HCT116 (cell line): ENCODE measurements around the gene DMD. TPM values are rescaled to one million over a fixed set of nuclear protein-coding genes. Genes with fewer than 3 reads are reported as not detected.

Experiments used
- ATAC-seq: fragments of 200-7000 bp; cut with Tn5 transposase; 2 replicates; pipeline ENCODE4 v1.9.1; 2020; ENCODE audit warnings: mild to moderate bottlenecking, moderate library complexity
- BruUV-seq: library from RNA; stranded (reverse); fragments of 400-500 nt; replicated peaks from 2 replicates; lab custom pipeline; 2021; lab: Mats Ljungman, UMichigan
- CTCF ChIA-PET: fragments of 300-600 bp; sonication (Branson Sonifier 250); formaldehyde crosslinking; loops from one replicate; lab custom pipeline; 2021; ENCODE audit warnings: antibody characterized with exemption; lab: Charles Lee
- POLR2A ChIA-PET: fragments of 300-600, 350-600 bp; sonication (Branson Sonifier 250); formaldehyde crosslinking; loops from one replicate; lab custom pipeline; 2021; ENCODE audit warnings: antibody characterized with exemption; lab: Charles Lee
- RAD21 ChIA-PET, 2 experiments: fragments of 300-600 bp; sonication (Branson Sonifier 250); formaldehyde crosslinking; loops; one replicate each; lab custom pipeline; 2023; ENCODE audit warnings: low total read pairs in 2 of 2; ENCODE audit not compliant: uncharacterized antibody in 2 of 2, unreplicated experiment in 2 of 2, low non-redundant PET in 1 of 2; lab: Charles Lee
- DNase-seq: peaks from one replicate; pipeline ENCODE4 v3.0.0-alpha.2; 2010; ENCODE audit warnings: low read depth, low spot score
- H2AFZ ChIP-seq: fragments of 200-600 bp; shearing (Covaris generic), sonication (generic); 2 replicates; pipeline ENCODE4 v1.6.1; 2017; ENCODE audit warnings: low read depth, mixed run types, mixed read lengths, antibody characterized with exemption, low read length; ENCODE audit not compliant: poor library complexity, severe bottlenecking
- H3K27ac ChIP-seq: 2 replicates; pipeline ENCODE4 v1.5.1; 2012; ENCODE audit warnings: low read depth, low read length
- H3K27me3 ChIP-seq: fragments of 200-600 bp; sonication (generic); 2 replicates; pipeline ENCODE4 v1.6.1; 2016; ENCODE audit warnings: mixed run types, low read length, mixed read lengths; ENCODE audit not compliant: insufficient read depth
- H3K36me3 ChIP-seq, 2 experiments: fragments of 200-500 bp in 1 of 2; fragments of 200-600 bp in 1 of 2; sonication (Bioruptor generic) in 1 of 2; sonication (generic) in 1 of 2; 2 replicates each; pipeline versions ENCODE4 v1.5.1 to v1.6.1; 2014 to 2016; ENCODE audit warnings: low read length in 2 of 2, inconsistent platforms in 1 of 2, mixed read lengths in 1 of 2, mixed run types in 1 of 2; ENCODE audit not compliant: insufficient read depth in 2 of 2, control insufficient read depth in 1 of 2
- H3K4me1 ChIP-seq, 2 experiments: fragments of 200-600 bp in 1 of 2; sonication (generic) in 1 of 2; 2 replicates each; pipeline versions ENCODE4 v1.5.1 to v1.6.1; 2012 to 2017; ENCODE audit warnings: low read length in 2 of 2, inconsistent platforms in 1 of 2, mild to moderate bottlenecking in 1 of 2, mixed read lengths in 1 of 2, mixed run types in 1 of 2, moderate library complexity in 1 of 2; ENCODE audit not compliant: insufficient read depth in 2 of 2, control insufficient read depth in 1 of 2
- H3K4me2 ChIP-seq: fragments of 200-600 bp; sonication (generic); 2 replicates; pipeline ENCODE4 v1.6.1; 2017; ENCODE audit warnings: mixed run types, low read length, mixed read lengths
- H3K4me3 ChIP-seq, 2 experiments: fragments of 200-600 bp in 1 of 2; sonication (generic) in 1 of 2; replicated peaks in 1 of 2; 2 replicates each; pipeline ENCODE4 v1.5.1; 2011 to 2016; ENCODE audit warnings: low read length in 2 of 2, control low read depth in 1 of 2, low read depth in 1 of 2, mild to moderate bottlenecking in 1 of 2, mixed read lengths in 1 of 2, mixed run types in 1 of 2
- H3K79me2 ChIP-seq: fragments of 200-600 bp; sonication (generic); 2 replicates; pipeline ENCODE4 v1.6.1; 2017; ENCODE audit warnings: mild to moderate bottlenecking, mixed run types, low read length, moderate library complexity, mixed read lengths; ENCODE audit not compliant: insufficient read depth
- H3K9ac ChIP-seq: fragments of 200-600 bp; sonication (generic); 2 replicates; pipeline ENCODE4 v1.6.1; 2016; ENCODE audit warnings: low read length, mixed read lengths
- H3K9me2 ChIP-seq: fragments of 200-600 bp; sonication (generic), shearing (Covaris generic); 2 replicates; pipeline ENCODE4 v1.6.1; 2017; ENCODE audit warnings: mixed run types, mild to moderate bottlenecking, moderate library complexity; ENCODE audit not compliant: insufficient read depth
- H3K9me3 ChIP-seq, 2 experiments: fragments of 200-500 bp in 1 of 2; fragments of 200-600 bp in 1 of 2; sonication (Bioruptor generic) in 1 of 2; sonication (generic) in 1 of 2; 2 replicates each; pipeline ENCODE4 v1.6.1; 2014 to 2017; ENCODE audit warnings: low read length in 2 of 2, mixed read lengths in 2 of 2, inconsistent platforms in 1 of 2, low read depth in 1 of 2, mild to moderate bottlenecking in 1 of 2, mixed run types in 1 of 2, moderate library complexity in 1 of 2; ENCODE audit not compliant: control insufficient read depth in 1 of 2, insufficient read depth in 1 of 2
- H4K20me1 ChIP-seq: fragments of 200-600 bp; sonication (generic), shearing (Covaris generic); 2 replicates; pipeline ENCODE4 v1.6.1; 2017; ENCODE audit warnings: mixed run types, mild to moderate bottlenecking, moderate library complexity; ENCODE audit not compliant: insufficient read depth
- ATF3 ChIP-seq: IDR thresholded peaks from 2 replicates; pipeline ENCODE4 v1.6.1; 2012
- CBX3 ChIP-seq: IDR thresholded peaks from 2 replicates; pipeline ENCODE4 v1.6.1; 2012; ENCODE audit warnings: low read depth
- CEBPB ChIP-seq: IDR thresholded peaks from 2 replicates; pipeline ENCODE4 v1.6.1; 2012; ENCODE audit warnings: low read depth
- EGR1 ChIP-seq: IDR thresholded peaks from 2 replicates; pipeline ENCODE4 v1.6.1; 2012; ENCODE audit warnings: low read depth
- ELF1 ChIP-seq: IDR thresholded peaks from 2 replicates; pipeline ENCODE4 v1.6.1; 2012; ENCODE audit warnings: low read depth, borderline replicate concordance
- EZH2 ChIP-seq: fragments of 200-600 bp; sonication (generic); IDR thresholded peaks from 2 replicates; pipeline ENCODE4 v1.6.1; 2017; ENCODE audit warnings: antibody characterized with exemption, mixed run types
- EZH2phosphoT487 ChIP-seq: fragments of 200-600 bp; IDR thresholded peaks from 2 replicates; pipeline ENCODE4 v1.6.1; 2018; ENCODE audit warnings: antibody characterized with exemption, borderline replicate concordance
- FOSL1 ChIP-seq: IDR thresholded peaks from 2 replicates; pipeline ENCODE4 v1.6.1; 2012; ENCODE audit warnings: low read depth
- JUND ChIP-seq: IDR thresholded peaks from 2 replicates; pipeline ENCODE4 v1.6.1; 2012
- POLR2A ChIP-seq: IDR thresholded peaks from 2 replicates; pipeline ENCODE4 v1.7.0; 2011; ENCODE audit warnings: borderline replicate concordance; ENCODE audit not compliant: insufficient read depth, insufficient read length; ENCODE audit errors: extremely low read depth
- POLR2AphosphoS5 ChIP-seq: IDR thresholded peaks from 2 replicates; pipeline ENCODE4 v1.6.1; 2011; ENCODE audit warnings: mild to moderate bottlenecking, low read depth, low read length, moderate library complexity
- RAD21 ChIP-seq: IDR thresholded peaks from 2 replicates; pipeline ENCODE4 v1.6.1; 2012; ENCODE audit warnings: low read depth, mild to moderate bottlenecking
- REST ChIP-seq: IDR thresholded peaks from 2 replicates; pipeline ENCODE4 v1.6.1; 2012; ENCODE audit warnings: low read depth
- SRF ChIP-seq: IDR thresholded peaks from 2 replicates; pipeline ENCODE4 v1.6.1; 2012; ENCODE audit warnings: low read depth
- TCF7L2 ChIP-seq: IDR thresholded peaks from 2 replicates; pipeline ENCODE4 v1.7.0; 2011; ENCODE audit warnings: borderline replicate concordance, inconsistent platforms; ENCODE audit not compliant: insufficient read depth, insufficient read length; ENCODE audit errors: extremely low read depth
- YY1 ChIP-seq: IDR thresholded peaks from 2 replicates; pipeline ENCODE4 v1.6.1; 2011; ENCODE audit warnings: low read length, low read depth, moderate library complexity, mild to moderate bottlenecking; ENCODE audit not compliant: insufficient replicate concordance; ENCODE audit errors: extremely low read depth
- ZBTB33 ChIP-seq: IDR thresholded peaks from 2 replicates; pipeline ENCODE4 v1.6.1; 2011; ENCODE audit warnings: mild to moderate bottlenecking, low read length, moderate library complexity; ENCODE audit not compliant: insufficient replicate concordance; ENCODE audit errors: extremely low read depth
- ZFX ChIP-seq: fragments of 450-650 bp; IDR thresholded peaks from 2 replicates; pipeline ENCODE4 v1.6.1; 2017
- ZNF274 ChIP-seq: fragments of 200-500 bp; sonication (Bioruptor generic); IDR thresholded peaks from 2 replicates; pipeline ENCODE4 v1.6.1; 2014; ENCODE audit warnings: mild to moderate bottlenecking, low read depth, low read length, inconsistent platforms
- intact Hi-C: fragments of 100-400 bp; cut with micrococcal nuclease; formaldehyde crosslinking; loops from 2 replicates; pipeline ENCODE4 v1.10.0; 2022
- total RNA-seq: library from RNA; stranded (reverse); gene quantifications from one replicate; pipeline ENCODE4 v1.2.1, GENCODE V29; 2021; ENCODE audit not compliant: unreplicated experiment

Gene DMD
- total RNA-seq, 1 experiment from 2014 or later = 0.05 TPM

GRCh38 chrX:31743004-31743403 lies 1468.3 kb downstream of the DMD start (continued):
- TF ChIP-seq ZBTB33 = no peak

GRCh38 chrX:31717474-31717873 lies 1493.9 kb downstream of the DMD start:
- Histone ChIP-seq H3K4me2 (no peak overlapping the region), H3K27ac (no peak overlapping the region), H2AFZ (no peak overlapping the region), H3K36me3 (no peaks in the 10 kb centered on the region), H3K9ac (no peak overlapping the region), H3K4me3 (no peak overlapping the region), H3K4me1 (no peaks in the 10 kb centered on the region), H3K9me2 (no peaks in the 10 kb centered on the region), H3K27me3 (no peaks in the 10 kb centered on the region), H3K9me3 (no peaks in the 10 kb centered on the region), H4K20me1 (no peaks in the 10 kb centered on the region)
- no TSS peak for BruUV-seq
- intact Hi-C loops = no loop called here
- POLR2A ChIA-PET = no interaction called here
- no peak for ATAC-seq
- no peak for TF ChIP-seq CBX3
- TF ChIP-seq FOSL1 = no peak
- no peak for TF ChIP-seq ATF3
- TF ChIP-seq EZH2phosphoT487 = no peak
- no peak for TF ChIP-seq EGR1
- no peak for TF ChIP-seq ZNF274
- TF ChIP-seq POLR2AphosphoS5 = no peak
- no peak for TF ChIP-seq REST
- no peak for TF ChIP-seq SRF
- no peak for TF ChIP-seq JUND
- TF ChIP-seq ZBTB33 = no peak
- TF ChIP-seq ZFX = no peak
- no peak for TF ChIP-seq EZH2
- no peak for TF ChIP-seq TCF7L2
- TF ChIP-seq ELF1 = no peak
- TF ChIP-seq CEBPB = no peak
- TF ChIP-seq YY1 = no peak
- TF ChIP-seq RAD21 = no peak
- TF ChIP-seq POLR2A = no peak
- TF ChIP-seq, all 23 proteins: peak for 0
- RAD21 ChIA-PET = no interaction called here
- CTCF ChIA-PET = no interaction called here
- no peak for DNase-seq
- H3K79me2 ChIP-seq = no peaks in the 10 kb centered on the region
